Kidney (tissue), 14 donors: ENCODE data around the gene KIF9. TPM values are rescaled to one million over a fixed set of nuclear protein-coding genes. Genes with fewer than 3 reads are reported as not detected.
"Not testable (repeated sequence)": the region's sequence is repeated elsewhere in the genome, so short reads cannot be mapped to it uniquely, and the experiment has no call there.

Experiments
- DNase-seq, 5 donors: peaks; one replicate each; pipeline ENCODE4 v3.0.0-alpha.2; 2013 to 2020
- FAIRE-seq: peaks from 2 replicates; lab custom pipeline; 2012; peaks lifted over from hg19 to GRCh38; lab: Jason Lieb, UNC
- H3K27ac ChIP-seq, 2 donors: one replicate each; pipeline ENCODE4 v1.7.0; 2013; ENCODE audit warnings: low read depth in 2 of 2, low read length in 2 of 2, inconsistent platforms in 1 of 2
- H3K27me3 ChIP-seq: one replicate; pipeline ENCODE4 v1.7.1; 2013; ENCODE audit warnings: low read length, inconsistent platforms; ENCODE audit not compliant: control insufficient read depth, insufficient read depth
- H3K36me3 ChIP-seq, 3 donors: one replicate each; pipeline versions ENCODE4 v1.7.0 to v1.7.1; 2013; ENCODE audit warnings: low read length in 3 of 3, control low read depth in 1 of 3, inconsistent platforms in 1 of 3; ENCODE audit not compliant: insufficient read depth in 3 of 3, control insufficient read depth in 2 of 3
- H3K4me1 ChIP-seq, 3 donors: one replicate each; pipeline versions ENCODE4 v1.7.0 to v1.7.1; 2013; ENCODE audit warnings: low read length in 3 of 3, inconsistent platforms in 1 of 3, low read depth in 1 of 3; ENCODE audit not compliant: control insufficient read depth in 2 of 3, insufficient read depth in 2 of 3
- H3K4me3 ChIP-seq, 3 donors: one replicate each; pipeline versions ENCODE4 v1.7.0 to v1.8.1; 2013; ENCODE audit warnings: low read length in 3 of 3, control low read depth in 1 of 3, inconsistent platforms in 1 of 3
- H3K9ac ChIP-seq, 3 donors: one replicate each; pipeline versions ENCODE4 v1.7.0 to v1.7.1; 2013; ENCODE audit warnings: low read length in 3 of 3, control low read depth in 1 of 3, inconsistent platforms in 1 of 3
- H3K9me3 ChIP-seq, 3 donors: one replicate each; pipeline versions ENCODE4 v1.7.0 to v1.7.1; 2013; ENCODE audit warnings: low read length in 3 of 3, control low read depth in 1 of 3, inconsistent platforms in 1 of 3; ENCODE audit not compliant: control insufficient read depth in 2 of 3, insufficient read depth in 1 of 3
- CTCF ChIP-seq: IDR thresholded peaks from 3 replicates; pipeline ENCODE4 v1.5.1; 2012; ENCODE audit warnings: mild to moderate bottlenecking, moderate library complexity, borderline replicate concordance; ENCODE audit not compliant: insufficient read depth; ENCODE audit errors: extremely low read depth
- intact Hi-C: fragments of 100-400 bp; cut with DNase I; formaldehyde crosslinking; loops from one replicate; pipeline ENCODE4 v1.11.1; 2022
- polyA plus RNA-seq: library from polyadenylated mRNA; stranded (reverse); fragments of 350-450 nt; fragmentation: Illumina TruSeq; extraction: RNeasy Lipid Tissue Mini Kit (QIAGEN cat#74804); gene quantifications from one replicate; pipeline ENCODE4 v1.2.3, GENCODE V29; 2014; ENCODE audit warnings: low read depth, low replicate concordance; ENCODE audit not compliant: insufficient read depth
- total RNA-seq: library from RNA; stranded (reverse); fragmentation: NEBNext Ultra II Directional; extraction: Animal tissue kit (Norgen Biotek cat#: 25700); gene quantifications from one replicate; pipeline ENCODE4 v1.2.1, GENCODE V29; 2021
- donor health status: control.
- donor health status: control.
- donor health status: control.
- donor health status: control.
- donor health status: control.
- donor health status: DM: yes; HTN: yes; CAD: no.
- donor health status: Normal renal cell carcinoma (clear cell type).

The KIF9 gene
- total and polyA plus RNA-seq, 2 donors from 2014 or later, result 16.9 to 32.9 TPM

- no peak overlapping the region for H3K27ac ChIP-seq
- no peaks in the 10 kb centered on the region for H3K36me3 ChIP-seq
- no peak for FAIRE-seq
- no peak for DNase-seq
- H3K9me3 ChIP-seq, result no peaks in the 10 kb centered on the region
- no peak for TF ChIP-seq CTCF
- no peak overlapping the region for H3K9ac ChIP-seq
- no peak overlapping the region for H3K4me3 ChIP-seq
- H3K27me3 ChIP-seq, result no peaks in the 10 kb centered on the region
- no peaks in the 10 kb centered on the region for H3K4me1 ChIP-seq
- intact Hi-C loops, result no loop called here
These were observed 27.8 kb upstream of the KIF9 start for GRCh38 chr3:47310391-47310790.

DNA sequence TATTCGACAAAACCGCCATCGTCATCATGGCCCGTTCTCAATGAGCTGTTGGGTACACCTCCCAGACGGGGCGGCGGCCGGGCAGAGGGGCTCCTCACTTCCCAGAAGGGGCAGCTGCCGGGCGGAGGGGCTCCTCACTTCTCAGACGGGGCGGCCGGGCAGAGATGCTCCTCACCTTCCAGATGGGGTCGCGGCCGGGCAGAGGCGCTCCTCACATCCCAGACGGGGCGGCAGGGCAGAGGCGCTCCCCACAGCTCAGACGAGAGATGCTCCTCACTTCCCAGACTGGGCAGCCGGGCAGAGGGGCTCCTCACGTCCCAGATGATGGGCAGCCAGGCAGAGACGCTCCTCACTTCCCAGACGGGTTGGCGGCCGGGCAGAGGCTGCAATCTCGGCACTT, 26.6 kb upstream of the KIF9 start:
- H3K27me3 ChIP-seq, H3K4me1 ChIP-seq, FAIRE-seq, H3K36me3 ChIP-seq, H3K9ac ChIP-seq, H3K4me3 ChIP-seq, intact Hi-C loops, H3K9me3 ChIP-seq, H3K27ac ChIP-seq, DNase-seq: not testable (repeated sequence)

- H3K9me3 ChIP-seq, result no peaks in the 10 kb centered on the region
- peaks cover 0 to 3% (median 0%) of the 10 kb centered on the region in 3 donors for H3K36me3 ChIP-seq
- no peak for TF ChIP-seq CTCF
- no peak overlapping the region for H3K9ac ChIP-seq
- no peak for DNase-seq
- no peak overlapping the region for H3K4me3 ChIP-seq
- H3K27ac ChIP-seq, result no peak overlapping the region
- intact Hi-C loops, result no loop called here
- no peaks in the 10 kb centered on the region for H3K4me1 ChIP-seq
- no peak for FAIRE-seq
- H3K27me3 ChIP-seq, result no peaks in the 10 kb centered on the region
These were observed 23.4 kb upstream of the KIF9 start for GRCh38 chr3:47306022-47306421.

DNA sequence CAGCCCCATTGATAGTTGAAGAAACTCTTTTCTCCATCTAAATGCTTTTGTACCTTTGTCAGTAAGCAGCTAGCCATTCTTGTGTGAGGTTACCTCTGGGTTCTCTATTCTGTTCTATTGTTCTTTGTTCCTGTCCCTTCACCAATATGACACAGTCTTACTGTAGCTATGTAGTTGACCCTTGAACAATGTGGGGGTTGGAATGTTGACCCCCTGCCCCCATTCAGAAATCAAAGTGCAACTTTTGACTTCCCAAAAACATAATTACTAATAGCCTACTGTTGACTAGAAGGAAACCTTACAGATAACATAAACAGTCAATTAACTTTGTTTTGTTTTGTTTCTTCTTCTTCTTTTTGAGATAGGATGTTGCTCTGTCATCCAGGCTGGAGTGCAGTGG, 18.9 kb upstream of the KIF9 start:
- intact Hi-C loops, result no loop called here
- FAIRE-seq, result no peak

More for the DNA sequence above, 18.9 kb upstream of the KIF9 start:
- H3K4me1 ChIP-seq, result peaks cover 0 to 5% (median 0%) of the 10 kb centered on the region in 3 donors
- H3K27ac ChIP-seq, result no peak overlapping the region
- H3K9ac ChIP-seq, result no peak overlapping the region
- H3K9me3 ChIP-seq, result no peaks in the 10 kb centered on the region
- H3K36me3 ChIP-seq, result peaks cover 0 to 3% (median 0%) of the 10 kb centered on the region in 3 donors
- no peak overlapping the region for H3K4me3 ChIP-seq
- DNase-seq, result no peak
- TF ChIP-seq CTCF, result no peak
- H3K27me3 ChIP-seq, result no peaks in the 10 kb centered on the region
